Right kidney (tissue), 1 donor: ENCODE measurements around the gene XPO4.

Experiments
- DNase-seq: peaks from one replicate; pipeline ENCODE4 v3.0.0-alpha.2; 2016

The XPO4 gene

DNA sequence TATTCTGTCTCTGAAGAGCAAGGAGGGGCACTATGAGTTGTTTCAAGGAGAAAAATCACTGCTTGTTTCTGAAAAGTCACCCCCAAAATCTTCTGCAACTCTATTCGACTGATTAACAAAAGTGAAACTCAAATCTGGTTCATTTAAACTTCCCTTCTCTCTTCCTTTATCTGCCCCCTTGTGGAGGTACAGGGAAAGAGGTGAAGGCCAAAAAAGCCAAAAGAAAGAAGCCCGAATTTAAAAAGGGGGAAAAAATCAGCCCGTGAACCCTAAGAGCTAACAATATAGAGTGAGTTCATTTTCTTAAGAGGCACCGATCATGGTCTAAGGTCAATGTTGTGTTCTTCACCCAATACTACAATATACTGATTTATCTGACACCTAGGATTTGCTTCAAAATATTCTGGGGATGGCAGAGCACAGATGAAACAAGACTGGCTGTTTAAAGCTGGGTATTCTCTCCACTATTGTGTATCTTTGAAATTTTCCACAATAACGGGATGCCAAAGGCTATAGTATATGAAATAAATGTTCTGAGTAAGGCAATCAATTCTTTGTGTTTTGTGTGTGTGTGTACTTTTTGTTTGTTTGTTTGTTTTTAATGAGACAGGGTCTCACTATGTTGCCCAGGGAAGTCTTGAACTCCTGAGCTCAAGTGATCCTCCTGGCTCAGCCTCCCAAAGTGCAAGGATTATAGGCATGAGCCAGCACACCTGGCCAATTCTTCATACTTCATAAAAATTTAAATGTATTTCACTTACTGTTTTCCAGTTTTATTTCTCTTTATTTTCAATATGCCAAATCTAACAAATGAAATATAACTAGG, 73.8 kb downstream of the XPO4 start:
- peak; percentile 29 for DNase-seq

DNA sequence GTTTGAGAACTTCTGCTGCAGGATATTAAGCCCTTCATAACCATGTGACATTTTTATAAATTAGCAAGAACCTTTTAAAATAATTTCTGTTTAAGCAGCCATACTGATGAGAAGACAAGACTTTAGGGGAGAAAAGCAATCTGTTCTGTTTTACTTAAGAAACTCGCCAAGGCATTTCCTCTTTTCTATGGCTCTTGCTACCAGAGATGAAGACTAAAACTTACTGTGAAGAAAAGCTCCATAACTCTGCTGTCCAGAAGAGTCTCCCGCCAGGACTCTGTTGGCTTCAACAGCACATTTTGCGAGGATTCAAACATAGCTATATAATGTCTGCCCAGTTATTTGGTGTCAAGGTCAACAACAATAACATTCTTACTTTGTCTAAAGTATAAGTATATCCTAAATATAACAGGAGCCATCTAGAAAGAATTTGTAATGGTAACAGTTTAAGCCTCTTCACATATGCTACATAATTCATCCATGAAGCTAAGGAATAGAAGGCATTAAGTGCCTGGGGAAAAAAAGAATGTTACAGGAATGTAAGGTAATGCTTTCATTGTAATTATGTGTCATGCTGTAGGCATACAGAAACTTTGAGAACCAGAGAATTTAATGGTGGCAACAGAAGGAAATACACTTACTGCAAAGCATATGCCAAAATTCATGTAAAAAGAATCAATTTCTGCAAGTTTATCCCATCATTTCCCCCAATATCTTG, 75.5 kb downstream of the XPO4 start:
- DNase-seq = no peak

DNA sequence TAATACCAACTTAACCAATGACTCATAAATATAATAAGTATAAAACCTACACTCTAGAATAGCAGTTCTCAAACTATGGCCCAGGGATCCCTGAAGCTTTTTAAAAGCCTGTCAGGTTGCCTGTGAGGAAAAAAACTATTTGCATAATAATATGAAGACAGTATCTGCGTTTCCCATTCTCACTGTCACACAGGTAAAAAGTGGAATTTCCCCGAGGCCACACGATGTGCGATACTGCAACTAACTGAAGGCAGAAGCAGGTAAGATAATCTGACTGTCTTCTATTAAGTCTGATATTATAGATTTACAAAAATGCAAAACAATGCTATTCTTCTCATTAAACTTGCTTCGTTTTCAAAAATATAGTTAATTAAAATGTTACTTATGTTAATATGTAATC, 76.2 kb downstream of the XPO4 start:
- no peak for DNase-seq

DNA sequence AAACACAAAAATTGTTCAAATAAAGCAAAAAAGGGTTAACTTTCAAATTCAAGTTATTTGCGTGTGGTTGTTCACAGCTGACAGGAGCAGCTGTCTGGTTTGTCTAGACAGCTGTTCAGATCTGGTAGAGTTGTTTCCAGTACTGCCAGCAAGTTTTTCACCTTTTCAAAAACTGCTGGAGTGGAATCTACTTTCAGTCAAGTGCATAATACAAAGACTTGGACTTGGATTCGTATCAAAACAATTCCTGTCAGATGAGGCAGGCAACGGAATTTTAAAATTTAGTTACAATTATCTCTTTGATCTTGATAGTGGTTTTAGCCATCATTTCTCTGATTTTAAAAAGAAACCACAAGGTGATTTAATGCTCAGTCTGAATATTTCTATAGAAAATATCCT, 77.1 kb downstream of the XPO4 start:
- DNase-seq = no peak

DNA sequence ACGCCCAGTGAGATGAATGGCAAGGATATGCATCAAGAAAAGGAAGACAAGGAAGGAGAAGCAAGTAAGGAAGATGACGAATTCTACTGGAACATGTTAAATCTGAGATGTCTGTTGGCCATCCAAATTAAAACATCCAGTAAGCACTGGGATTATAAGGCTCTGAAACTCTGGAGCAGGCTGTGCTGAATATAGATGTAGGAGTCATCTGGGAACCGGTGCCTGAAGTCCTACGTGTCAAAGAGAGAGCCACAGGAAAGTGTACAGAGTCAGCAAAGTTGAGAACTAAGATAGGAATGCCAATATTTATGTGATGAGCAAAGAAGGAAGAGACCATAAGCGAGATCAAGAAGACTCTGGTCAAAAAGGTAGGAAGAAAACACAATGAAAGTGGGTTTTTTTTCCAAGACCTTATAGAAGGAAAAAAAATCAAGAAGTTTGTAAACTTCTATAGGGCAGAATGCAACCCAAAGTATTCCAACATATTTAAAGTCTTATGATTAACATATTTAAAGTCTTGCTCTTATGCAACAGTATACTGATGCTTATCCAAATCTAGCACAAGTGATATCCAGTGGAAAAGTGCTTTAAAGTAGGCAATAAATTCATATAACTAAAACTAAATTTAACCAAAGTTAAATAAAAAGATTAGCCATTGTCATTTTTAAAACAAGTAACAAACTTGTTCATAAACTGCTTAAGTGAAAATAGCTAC, 77.6 kb downstream of the XPO4 start:
- DNase-seq = no peak

DNA sequence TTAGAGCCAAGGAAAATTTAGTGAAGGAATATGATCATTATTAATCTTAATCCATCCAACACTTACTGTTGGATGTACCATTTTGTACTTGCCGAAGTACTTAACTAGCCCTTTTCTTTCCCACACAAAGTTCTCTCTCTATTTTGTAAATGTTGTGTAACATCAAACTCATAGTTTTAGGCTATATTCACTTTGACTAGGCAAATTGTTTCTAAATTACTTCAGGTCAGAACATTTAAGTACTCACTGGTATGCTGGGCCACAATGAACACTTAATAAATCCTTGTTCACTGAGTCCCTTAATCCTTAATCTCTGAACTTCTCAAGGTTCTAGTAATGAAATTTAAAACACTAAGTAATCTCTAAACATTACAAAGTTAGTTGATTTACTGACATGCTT, 79.5 kb downstream of the XPO4 start:
- no peak for DNase-seq

DNA sequence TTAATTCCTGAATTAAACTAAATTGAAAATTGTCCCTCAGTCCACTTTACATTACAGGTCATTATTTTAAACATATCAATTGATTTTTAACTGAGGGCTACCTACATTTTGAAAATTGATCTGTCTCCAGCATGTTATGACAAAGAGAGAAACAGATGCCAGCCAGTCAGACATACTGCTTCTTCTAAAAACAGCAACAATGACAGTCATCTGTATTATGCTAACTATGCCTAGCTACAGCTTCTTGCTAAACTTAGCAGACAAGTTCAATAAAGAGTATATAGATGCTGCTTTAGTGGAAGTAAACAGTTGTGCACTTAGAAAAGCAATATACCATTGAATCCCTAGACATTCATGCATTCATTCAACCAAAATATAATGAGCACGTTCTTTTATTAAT, 80.1 kb downstream of the XPO4 start:
- DNase-seq = no peak

DNA sequence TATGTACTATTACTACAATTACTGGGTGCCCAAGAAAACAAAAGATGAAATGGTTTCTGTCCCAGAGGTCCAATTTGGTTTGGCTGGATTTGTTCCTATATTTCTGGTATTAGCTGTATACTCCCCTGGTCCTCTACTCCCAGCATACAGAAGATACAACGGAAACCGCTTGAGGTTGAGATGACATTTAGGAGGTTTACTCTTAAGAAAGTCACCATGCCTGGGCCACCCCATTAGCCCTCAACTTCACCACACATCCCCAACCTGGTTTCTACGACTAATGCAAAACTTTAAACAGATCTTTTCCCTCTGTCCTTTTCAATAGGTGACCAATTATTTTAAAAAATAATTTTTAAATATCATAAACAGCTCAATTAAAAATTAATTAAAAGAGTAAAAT, 82.8 kb downstream of the XPO4 start:
- no peak for DNase-seq

DNA sequence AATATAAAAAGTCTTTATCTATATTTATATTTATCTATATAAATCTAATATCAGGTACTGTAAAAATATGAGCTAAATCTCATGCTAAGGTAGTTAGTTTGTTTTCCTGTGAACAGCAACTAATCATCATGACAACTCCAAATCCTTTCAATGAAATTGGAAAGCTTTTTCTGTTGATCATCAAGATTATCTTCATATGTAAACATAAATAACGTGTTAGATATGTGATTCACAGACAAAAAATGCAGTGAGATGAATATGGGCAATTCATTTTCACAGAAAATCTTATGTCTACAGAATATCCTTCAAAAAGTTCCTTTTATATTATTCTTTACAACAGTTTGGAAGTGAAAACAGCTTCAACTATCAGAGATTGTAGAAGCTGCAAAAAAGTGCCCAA, 87.1 kb downstream of the XPO4 start:
- no peak for DNase-seq

DNA sequence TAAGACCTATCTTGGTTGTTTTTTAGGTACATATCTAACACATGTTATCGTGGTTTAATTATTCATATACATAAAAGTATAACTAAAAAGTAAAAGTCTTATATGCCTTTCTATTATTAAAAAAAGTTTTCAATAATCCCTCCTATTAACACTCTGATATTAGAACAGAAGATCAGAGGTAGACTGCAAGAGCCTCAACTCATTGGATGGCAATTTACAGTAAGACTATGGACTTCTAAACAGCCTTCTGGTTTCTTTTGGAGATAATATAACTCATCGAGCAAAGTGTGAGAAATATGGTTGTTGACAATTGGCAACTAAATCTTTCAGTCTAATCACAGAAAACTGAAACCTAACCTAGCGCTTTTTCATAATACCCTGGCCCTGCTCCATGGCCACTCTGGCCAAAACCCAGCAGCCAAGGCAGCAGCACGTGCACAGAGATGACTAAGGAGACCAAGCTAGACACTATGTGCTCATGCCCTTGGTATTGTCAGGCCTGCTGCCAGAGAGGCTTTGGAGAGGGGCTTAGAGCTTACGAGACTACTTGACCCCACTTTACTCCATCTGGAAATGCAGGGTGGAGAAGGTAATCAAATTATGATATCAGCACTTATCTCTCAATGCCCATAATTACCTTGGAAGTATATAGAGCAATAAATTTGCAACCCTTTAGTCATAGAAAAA, 88.2 kb downstream of the XPO4 start:
- no peak for DNase-seq

DNA sequence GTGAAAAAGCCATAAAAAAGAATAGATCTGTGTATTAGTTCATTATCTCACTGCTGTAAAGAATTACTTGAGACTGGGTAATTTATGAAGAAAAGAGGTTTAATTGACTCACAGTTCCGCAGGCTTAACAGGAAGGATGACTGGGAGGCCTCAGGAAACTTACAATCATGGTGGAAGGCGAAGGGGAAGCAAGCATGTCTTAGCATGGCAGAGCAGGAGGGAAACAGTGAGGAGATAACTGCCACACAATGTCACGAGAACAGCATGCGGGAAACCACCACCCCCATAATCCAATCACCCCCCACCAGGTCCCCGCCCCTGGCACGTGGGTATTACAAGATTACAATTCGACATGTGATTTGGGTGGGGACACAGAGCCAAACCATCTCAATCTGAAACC, 89.7 kb downstream of the XPO4 start:
- no peak for DNase-seq

DNA sequence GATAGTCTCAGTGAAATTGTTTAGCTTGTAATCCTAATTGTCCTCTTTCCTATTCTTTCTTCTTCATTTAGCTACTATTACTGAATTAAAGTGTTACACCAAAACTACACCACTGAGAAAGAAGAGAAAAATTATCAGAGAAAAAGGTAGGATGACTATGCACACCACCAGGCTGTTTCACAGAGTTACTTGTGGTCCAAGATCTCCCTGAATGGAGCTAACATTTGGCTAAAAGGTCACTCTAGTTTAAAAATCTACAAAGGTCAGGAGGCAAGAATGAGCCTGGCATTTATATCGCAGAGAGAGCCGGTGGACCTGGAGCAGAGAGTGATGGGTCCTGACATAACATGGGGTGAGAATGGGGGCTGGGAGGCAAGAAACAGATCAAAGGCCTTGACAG, 91.7 kb downstream of the XPO4 start:
- DNase-seq = no peak

DNA sequence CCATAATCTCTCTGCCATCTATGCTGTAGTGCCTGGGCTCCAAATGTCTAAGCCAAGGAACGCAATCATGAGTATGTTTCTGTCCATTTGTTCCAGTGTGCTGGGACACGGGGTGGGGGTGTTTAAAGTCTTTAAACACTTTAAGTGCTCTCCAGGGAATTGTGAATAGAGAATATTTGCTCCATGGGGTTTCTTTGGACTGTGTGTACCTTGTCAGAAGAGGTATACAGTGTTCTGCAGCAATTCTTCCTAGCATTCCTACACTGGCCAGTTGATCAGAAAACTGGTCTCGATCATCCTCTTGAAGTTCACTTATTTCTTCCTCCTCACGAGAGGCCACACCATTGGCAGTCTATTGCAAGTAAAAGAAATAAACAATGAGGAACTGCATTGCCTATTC, 93.7 kb downstream of the XPO4 start:
- no peak for DNase-seq

DNA sequence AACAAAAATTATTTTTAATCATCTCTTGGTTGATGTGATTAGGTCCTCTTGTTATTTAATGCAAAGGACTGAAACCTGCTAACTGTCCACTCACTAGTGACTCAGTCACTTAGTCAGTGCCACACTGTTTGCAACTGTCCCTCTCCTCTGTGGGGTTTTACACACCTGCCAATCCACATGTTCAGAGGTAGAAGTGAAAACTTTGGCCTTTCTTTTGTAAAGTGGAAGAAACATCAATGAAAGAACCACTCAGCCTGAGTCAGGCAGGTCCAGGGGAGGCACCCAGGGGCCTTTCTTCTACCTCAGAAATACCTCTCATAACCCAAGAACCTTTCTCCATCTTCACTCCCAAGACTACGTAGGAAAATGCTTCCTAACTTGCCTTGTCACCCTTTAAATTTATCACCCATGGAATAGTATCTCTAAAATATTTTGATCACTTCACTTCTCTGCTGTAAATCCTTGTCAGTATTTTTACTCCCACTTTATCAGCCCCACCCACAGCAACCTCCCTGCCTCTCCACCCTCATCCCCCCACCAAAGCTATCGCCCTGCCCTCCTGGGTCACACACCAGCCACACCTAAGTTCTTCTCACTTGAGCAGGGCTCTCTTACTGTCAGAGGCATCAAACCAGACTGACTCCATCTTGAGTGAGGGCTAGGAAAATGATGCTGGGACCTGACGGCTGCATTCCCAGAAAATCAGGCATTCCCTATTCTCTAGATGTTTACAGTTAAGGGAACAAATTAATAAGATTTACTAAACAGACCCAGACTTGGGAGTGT, 99.2 kb downstream of the XPO4 start:
- DNase-seq = no peak

DNA sequence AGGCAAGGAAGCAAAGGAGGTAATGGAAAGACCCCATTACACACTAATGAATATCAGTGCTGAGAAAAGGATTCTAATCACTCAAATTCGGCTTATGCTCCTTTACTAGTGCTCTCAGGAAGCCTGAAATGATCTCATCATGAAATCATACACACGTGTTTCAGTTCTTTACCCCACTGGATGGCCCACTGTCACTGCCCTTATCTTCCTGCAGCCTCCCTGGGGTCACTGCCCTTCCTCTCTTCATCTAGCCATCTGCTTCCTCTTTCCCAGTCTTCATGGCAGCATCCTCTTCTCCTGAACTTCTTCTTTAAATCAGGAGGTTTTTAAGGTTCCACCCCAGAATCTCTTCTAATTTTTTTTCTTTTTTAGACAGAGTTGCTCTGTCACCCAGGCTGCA, 100.8 kb downstream of the XPO4 start:
- DNase-seq = no peak

DNA sequence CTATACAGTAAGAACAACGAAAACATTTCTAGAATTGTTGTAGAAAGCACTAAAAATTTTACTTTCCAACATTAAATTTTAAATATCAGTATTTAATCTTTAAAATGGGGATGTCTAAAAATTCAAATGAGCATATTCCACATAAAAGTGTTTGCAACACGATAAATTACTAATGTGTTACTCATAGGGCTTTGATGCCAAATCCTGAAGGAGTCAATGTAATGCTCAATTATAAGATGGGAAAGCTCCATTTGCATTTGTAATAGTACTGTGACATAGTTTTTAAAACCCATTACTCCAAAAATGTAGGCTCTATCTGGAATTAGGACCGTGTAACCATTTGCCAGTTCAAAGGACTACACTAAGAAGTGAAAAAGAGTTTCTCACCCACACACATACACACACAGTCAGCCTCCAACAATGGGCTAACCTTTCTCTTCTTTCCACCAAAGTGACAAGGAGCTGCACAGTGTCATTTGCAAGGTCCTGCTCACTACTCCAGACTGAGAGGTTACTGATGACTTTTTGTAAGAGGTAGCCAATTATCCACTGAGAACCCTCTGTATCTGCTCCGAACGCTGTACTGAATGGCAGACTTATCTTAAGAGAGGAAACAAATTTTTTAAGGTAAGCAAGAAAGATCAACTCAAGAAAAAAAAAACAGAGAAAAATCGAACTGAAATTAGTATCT, 102.7 kb downstream of the XPO4 start:
- DNase-seq = no peak

DNA sequence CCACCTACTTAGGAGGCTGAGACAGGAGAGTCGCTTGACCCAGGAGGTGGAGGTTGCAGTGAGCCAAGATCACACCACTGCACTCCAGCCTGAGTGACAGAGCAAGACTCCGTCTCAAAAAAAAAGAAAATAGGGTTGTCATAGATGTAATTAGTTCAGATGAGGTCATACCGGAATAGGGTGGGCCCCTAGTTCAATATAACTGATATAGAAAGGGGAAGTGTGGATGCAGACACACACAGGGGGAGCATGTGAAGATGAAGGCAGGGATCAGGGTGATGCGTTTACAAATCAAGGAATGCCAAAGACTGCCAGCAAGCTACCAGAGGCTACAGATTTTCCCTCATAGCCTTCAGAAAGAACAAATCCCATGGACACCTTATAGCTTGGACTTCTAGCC, 104.5 kb downstream of the XPO4 start:
- no peak for DNase-seq

DNA sequence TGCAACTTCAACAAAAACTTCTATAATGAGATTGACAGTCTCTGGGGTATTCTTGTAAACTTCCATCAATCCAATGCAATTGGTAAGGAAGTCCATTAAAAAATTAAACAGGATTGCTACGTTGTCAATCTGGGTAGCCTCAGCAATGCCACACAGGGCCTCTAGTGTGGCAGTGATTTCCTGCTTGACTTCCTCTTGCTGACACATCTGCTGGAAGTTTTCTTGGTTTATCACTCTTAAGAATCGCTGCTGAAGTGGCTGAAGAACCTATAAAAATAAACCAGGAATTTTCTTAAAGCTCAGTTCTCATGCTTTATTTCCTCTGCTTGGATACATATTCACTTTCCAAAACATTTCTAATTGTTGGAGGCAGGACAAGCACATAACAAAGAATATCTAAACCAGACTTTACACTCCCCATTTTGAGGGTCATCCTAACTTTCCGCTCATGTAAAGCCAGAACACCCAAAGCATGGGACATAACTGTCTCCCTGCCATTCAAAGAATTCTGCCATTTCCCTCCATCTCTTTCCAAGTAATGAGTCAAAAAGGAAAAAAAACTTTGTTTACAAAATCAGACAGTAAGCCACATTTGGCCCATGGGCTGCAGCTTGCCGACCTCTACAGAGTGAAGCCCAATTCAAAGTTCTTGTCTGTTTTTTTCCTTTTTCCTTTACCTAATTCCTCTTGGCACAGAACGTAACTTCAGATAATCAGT, 105.6 kb downstream of the XPO4 start:
- no peak for DNase-seq

DNA sequence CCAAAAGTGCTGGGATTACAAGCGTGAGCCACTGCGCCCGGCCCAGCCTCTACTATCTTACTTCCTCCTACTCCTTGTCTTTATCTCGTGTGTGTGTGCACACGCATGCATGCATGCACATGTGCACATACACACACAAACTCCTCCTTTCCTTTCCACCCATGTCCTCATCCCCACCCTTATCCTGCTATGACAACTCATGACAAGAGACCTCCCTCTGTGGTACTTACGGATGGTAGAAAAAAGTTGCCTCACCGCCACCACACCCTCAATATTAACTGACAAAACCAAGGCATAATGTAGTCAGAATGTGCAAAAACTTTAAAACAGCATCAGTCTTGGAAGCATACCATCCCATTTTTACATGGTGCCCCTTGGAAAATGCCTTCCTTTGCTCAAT, 112.9 kb downstream of the XPO4 start:
- DNase-seq = no peak

DNA sequence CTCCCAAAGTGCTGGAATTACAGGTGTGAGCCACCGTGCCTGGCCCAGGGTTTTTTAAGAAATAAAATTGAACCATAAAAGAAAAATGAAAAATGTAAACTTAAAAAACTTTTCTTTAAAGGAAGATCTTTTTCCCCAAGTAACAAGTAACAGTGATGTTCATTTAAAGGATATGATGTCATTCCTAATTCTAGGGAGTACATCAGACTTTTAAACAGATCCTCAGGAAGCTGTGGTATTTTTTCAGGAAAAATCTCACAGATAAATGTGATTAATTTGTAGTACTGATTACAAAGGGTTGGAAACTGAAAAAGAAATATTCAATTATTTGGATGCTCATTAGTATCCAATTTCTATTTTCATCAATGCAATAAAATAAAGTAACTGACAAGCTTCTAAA, 114.2 kb downstream of the XPO4 start:
- no peak for DNase-seq

DNA sequence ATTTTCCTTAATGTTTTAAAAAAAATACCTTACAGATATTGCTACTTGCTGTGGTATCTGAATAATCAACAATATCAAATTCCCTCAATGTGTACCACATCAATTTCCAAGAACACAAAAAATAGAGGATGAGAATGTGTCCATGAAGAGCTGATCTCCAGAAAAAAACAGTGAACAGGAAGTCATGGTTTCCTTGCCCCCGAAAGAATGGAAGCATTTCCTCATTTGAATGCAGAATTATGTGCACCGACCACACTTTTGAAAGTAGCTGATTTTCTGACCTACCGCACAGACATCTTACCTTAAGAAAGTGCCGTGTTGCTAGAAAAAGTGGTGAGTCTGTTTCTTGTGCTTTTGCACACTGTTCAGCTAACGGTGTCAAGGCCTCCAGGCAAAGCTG, 115.4 kb downstream of the XPO4 start:
- DNase-seq = no peak
